Measurements from ENCODE around the gene ZGLP1.
"Not testable (repeated sequence)": the region's sequence is repeated elsewhere in the genome, so short reads cannot be mapped to it uniquely, and the experiment has no call there.

Gene ZGLP1

DNA sequence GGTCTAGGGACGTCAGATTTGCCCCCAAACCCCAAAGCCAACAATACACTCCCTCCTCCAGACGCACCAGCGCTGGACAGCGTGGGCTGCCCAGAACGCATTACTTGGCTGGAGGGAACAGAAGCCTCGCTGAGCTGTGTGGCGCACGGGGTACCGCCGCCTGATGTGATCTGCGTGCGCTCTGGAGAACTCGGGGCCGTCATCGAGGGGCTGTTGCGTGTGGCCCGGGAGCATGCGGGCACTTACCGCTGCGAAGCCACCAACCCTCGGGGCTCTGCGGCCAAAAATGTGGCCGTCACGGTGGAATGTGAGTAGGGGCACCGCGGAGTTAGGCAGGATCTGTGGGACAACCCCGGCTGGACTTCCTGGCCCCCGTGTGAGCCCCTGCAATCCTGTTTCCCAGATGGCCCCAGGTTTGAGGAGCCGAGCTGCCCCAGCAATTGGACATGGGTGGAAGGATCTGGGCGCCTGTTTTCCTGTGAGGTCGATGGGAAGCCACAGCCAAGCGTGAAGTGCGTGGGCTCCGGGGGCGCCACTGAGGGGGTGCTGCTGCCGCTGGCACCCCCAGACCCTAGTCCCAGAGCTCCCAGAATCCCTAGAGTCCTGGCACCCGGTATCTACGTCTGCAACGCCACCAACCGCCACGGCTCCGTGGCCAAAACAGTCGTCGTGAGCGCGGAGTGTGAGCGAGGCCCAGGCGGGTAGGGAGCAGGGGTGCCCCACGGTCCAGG, 15.8 kb downstream of the ZGLP1 start:
- no peak for DNase-seq (ENCODE audit: low spot score)

DNA sequence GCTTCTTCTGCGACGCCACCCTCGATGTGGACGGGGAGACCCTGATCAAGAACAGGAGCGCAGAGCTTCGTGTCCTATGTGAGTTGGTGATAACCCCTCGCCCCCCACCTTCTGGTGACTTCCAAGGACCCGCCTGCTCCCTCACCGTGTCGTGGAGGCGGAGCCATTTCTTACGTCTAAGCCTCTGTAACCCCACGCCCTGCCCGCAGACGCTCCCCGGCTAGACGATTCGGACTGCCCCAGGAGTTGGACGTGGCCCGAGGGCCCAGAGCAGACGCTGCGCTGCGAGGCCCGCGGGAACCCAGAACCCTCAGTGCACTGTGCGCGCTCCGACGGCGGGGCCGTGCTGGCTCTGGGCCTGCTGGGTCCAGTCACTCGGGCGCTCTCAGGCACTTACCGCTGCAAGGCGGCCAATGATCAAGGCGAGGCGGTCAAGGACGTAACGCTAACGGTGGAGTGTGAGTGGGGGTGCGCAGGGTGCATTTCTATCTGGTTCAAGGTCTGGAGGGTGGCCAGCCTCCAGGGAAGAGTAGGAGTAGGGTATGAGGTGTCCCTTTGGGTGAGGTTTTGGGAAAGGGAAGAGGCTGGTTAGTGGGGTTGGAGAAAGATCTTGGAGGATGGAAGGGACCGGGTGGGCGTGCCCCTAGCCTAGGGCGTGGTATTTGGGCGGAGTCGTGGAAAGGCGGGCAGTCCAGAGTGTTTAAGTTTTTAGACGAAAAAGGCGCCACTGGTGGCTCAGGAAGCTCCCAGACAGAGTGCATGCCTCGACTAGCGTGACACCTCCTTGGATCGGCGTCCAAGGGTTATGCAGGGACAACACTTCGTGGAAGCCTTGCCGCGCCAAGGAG, 16.6 kb downstream of the ZGLP1 start:
- no peak for DNase-seq (ENCODE audit: low spot score)

DNA sequence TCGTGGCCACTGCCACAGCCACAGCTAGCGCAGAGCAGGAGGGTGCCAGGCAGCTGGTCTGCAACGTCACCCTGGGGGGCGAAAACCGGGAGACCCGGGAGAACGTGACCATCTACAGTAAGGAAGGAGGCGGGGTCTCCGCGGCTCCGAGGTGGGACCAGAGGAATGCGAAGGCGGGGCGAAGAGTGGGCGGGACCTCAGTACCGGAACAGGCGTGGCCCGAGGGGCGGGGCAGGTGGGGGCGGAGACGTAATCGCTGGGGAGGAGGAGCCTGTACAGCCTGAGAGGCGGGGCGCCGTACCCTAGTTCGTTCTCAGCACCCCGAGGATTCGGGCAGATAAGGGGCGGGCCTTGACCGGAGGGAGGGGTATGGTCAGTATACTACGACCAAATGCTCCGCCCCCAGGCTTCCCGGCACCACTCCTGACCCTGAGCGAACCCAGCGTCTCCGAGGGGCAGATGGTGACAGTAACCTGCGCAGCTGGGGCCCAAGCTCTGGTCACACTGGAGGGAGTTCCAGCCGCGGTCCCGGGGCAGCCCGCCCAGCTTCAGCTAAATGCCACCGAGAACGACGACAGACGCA, 17.3 kb downstream of the ZGLP1 start:
- no peak for DNase-seq (ENCODE audit: low spot score)

DNA sequence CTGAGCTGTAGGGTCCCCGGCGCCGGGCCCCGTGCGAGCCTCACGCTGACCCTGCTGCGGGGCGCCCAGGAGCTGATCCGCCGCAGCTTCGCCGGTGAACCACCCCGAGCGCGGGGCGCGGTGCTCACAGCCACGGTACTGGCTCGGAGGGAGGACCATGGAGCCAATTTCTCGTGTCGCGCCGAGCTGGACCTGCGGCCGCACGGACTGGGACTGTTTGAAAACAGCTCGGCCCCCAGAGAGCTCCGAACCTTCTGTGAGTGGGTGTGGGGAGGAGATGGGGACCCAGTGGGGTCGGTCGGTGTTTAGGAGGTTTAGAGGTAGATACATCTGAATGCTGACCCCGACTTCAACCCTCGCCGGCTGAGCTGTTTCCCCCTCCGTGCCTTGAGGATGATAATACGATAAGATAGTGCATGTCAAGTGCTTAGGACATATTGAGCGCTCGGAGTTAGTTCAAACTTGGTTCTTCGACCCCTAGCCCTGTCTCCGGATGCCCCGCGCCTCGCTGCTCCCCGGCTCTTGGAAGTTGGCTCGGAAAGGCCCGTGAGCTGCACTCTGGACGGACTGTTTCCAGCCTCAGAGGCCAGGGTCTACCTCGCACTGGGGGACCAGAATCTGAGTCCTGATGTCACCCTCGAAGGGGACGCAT, 17.9 kb downstream of the ZGLP1 start:
- DNase-seq (ENCODE audit: low spot score): no peak

DNA sequence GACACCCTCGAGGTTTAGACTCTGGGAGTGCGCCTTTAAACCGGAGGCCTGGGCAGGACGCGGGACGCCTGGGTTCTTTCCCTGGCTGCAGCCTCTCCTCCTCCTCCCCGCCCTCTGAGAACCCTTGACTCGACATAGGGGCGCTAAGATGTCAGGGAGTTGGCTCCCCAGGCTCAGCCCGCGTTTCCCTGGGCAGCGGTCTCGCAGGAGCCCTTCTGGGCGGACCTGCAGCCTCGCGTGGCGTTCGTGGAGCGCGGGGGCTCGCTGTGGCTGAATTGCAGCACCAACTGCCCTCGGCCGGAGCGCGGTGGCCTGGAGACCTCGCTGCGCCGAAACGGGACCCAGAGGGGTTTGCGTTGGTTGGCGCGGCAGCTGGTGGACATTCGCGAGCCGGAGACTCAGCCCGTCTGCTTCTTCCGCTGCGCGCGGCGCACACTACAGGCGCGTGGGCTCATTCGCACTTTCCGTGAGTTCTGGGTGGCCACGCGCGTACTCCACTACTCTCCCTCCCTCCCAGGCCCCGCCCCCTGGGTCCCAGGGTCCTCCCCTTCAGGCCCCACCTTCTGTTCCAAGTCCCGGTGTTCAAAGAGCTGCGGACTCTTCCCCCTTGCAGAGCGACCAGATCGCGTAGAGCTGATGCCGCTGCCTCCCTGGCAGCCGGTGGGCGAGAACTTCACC, 18.6 kb downstream of the ZGLP1 start:
- DNase-seq (ENCODE audit: low spot score): no peak

DNA sequence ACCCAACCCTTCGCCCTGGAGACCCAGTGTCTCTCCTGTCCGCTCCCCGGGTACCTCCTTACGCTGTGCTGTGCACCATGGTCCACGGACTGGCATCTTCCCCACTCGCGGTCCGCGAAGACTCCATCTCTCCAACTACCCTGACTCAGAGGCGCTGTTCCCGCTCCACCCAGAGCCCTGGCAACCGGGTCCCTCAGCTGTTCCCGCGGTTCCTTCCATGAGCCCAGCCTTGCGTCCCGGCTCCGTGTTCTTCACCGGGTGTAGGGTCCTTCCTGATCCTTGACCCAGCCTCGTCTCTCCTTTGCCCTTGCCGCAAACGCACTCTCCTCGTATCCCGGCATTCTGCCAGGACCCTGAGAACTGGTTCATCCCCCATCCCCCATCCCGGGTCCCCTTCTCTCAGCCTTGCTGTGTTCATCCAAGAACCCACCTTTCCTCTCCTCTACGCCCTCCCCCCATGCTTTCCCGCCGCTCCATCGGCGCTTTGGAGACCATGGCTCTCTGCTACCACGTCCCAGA, 19.2 kb downstream of the ZGLP1 start:
- no peak for DNase-seq (ENCODE audit: low spot score)

DNA sequence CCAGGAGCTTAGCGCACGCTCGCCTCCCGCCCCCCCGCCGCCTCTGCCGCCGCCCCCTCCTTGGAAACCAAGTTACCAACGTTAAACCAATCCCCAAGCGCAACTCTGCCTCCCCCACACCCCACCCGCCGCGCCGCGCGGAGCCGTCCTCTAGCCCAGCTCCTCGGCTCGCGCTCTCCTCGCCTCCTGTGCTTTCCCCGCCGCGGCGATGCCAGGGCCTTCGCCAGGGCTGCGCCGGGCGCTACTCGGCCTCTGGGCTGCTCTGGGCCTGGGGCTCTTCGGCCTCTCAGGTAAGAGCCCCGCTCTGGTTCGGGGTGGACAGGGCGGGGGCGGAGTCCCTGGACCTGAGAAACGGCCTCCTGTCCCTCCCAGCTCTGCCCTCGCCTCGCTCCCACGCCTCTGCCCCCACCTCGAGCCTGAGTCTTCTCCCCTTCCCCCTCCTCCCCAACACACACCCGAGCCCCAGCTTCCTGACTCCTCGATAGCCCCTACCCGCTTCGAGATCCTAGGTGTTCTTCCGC, 19.7 kb downstream of the ZGLP1 start, which contains the start of gene ICAM5:
ICAM5 (plus strand) TSS at position 117 of the 521 bp plus-strand sequence; CDS start at position 209, 92 bp downstream.
- no peak for DNase-seq (ENCODE audit: low spot score)

DNA sequence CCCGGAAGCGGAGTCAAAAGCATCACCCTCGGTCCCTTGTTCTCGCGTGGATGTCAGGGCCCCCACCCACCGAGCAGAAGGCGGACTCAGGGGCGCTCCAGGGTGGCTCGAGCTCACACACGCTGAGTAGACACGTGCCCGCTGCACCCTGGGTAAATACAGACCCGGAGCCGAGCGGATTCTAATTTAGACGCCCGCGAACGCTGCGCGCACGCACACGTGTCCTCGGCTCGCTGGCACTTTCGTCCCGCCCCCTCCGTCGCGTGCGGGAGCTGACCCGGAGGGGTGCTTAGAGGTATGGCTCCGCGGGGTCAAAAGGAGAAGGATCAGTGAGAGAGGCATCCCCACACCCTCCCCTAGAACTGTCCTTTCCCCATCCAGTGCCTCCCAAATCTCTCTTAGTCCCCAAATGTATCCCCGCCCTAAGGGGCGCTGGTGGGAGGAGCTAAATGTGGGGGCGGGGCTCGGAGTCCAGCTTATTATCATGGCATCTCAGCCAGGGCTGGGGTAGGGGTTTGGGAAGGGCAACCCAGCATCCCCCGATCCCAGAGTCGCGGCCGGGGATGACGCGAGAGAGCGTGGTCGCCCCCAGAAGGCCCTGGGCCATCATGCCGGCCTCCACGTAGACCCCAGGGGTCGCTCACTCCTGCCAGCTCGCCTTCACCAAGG, 20.3 kb downstream of the ZGLP1 start:
- peak; percentile 71 for DNase-seq (ENCODE audit: low spot score)

DNA sequence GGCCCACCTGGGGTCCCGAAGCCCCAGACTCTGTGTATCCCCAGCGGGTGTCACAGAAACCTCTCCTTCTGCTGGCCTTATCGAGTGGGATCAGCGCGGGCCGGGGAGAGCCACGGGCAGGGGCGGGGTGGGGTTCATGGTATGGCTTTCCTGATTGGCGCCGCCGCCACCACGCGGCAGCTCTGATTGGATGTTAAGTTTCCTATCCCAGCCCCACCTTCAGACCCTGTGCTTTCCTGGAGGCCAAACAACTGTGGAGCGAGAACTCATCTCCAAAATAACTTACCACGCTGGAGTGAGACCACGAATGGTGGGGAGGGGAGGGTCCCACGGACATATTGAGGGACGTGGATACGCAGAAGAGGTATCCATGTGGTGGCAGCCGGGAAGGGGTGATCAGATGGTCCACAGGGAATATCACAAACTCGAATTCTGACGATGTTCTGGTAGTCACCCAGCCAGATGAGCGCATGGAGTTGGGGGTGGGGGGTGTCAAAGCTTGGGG, 20.9 kb downstream of the ZGLP1 start:
- DNase-seq (ENCODE audit: low spot score): peak; percentile 75

DNA sequence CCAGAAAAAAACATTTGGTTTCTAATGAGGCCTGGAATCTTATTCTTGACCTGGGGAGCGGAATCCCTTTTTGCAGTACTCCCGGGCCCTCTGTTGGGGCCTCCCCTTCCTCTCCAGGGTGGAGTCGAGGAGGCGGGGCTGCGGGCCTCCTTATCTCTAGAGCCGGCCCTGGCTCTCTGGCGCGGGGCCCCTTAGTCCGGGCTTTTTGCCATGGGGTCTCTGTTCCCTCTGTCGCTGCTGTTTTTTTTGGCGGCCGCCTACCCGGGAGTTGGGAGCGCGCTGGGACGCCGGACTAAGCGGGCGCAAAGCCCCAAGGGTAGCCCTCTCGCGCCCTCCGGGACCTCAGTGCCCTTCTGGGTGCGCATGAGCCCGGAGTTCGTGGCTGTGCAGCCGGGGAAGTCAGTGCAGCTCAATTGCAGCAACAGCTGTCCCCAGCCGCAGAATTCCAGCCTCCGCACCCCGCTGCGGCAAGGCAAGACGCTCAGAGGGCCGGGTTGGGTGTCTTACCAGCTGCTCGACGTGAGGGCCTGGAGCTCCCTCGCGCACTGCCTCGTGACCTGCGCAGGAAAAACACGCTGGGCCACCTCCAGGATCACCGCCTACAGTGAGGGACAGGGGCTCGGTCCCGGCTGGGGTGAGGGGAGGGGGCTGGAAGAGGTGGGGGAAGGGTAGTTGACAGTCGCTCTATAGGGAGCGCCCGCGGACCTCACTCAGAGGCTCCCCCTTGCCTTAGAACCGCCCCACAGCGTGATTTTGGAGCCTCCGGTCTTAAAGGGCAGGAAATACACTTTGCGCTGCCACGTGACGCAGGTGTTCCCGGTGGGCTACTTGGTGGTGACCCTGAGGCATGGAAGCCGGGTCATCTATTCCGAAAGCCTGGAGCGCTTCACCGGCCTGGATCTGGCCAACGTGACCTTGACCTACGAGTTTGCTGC, 22.5 kb downstream of the ZGLP1 start, which contains the start of gene ICAM4:
ICAM4 (plus strand) TSS at position 153 of the 935 bp plus-strand sequence; CDS start at position 211, 58 bp downstream.
- DNase-seq (ENCODE audit: low spot score): no peak

DNA sequence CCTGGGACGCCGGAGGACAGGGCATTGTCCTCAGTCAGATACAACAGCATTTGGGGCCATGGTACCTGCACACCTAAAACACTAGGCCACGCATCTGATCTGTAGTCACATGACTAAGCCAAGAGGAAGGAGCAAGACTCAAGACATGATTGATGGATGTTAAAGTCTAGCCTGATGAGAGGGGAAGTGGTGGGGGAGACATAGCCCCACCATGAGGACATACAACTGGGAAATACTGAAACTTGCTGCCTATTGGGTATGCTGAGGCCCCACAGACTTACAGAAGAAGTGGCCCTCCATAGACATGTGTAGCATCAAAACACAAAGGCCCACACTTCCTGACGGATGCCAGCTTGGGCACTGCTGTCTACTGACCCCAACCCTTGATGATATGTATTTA, 24.2 kb downstream of the ZGLP1 start:
- no peak for DNase-seq (ENCODE audit: low spot score)

DNA sequence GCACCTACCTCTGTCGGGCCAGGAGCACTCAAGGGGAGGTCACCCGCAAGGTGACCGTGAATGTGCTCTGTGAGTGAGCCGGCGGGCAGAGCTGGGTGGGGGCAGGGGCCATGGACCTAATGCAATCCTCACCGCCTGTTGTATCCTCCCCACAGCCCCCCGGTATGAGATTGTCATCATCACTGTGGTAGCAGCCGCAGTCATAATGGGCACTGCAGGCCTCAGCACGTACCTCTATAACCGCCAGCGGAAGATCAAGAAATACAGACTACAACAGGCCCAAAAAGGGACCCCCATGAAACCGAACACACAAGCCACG, 24.7 kb downstream of the ZGLP1 start:
- no peak for DNase-seq (ENCODE audit: low spot score)

DNA sequence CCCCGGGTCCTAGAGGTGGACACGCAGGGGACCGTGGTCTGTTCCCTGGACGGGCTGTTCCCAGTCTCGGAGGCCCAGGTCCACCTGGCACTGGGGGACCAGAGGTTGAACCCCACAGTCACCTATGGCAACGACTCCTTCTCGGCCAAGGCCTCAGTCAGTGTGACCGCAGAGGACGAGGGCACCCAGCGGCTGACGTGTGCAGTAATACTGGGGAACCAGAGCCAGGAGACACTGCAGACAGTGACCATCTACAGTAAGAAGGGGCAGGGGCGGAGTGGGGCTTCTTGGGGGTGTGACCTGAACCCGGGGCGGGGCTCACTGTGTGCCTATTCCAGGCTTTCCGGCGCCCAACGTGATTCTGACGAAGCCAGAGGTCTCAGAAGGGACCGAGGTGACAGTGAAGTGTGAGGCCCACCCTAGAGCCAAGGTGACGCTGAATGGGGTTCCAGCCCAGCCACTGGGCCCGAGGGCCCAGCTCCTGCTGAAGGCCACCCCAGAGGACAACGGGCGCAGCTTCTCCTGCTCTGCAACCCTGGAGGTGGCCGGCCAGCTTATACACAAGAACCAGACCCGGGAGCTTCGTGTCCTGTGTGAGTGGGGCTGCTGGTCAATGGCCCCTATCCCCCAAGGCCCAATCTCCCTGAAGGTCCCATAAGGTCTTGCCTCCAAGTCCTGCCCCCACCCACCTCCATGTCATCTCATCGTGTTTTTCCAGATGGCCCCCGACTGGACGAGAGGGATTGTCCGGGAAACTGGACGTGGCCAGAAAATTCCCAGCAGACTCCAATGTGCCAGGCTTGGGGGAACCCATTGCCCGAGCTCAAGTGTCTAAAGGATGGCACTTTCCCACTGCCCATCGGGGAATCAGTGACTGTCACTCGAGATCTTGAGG, 25.3 kb downstream of the ZGLP1 start:
- no peak for DNase-seq (ENCODE audit: low spot score)

DNA sequence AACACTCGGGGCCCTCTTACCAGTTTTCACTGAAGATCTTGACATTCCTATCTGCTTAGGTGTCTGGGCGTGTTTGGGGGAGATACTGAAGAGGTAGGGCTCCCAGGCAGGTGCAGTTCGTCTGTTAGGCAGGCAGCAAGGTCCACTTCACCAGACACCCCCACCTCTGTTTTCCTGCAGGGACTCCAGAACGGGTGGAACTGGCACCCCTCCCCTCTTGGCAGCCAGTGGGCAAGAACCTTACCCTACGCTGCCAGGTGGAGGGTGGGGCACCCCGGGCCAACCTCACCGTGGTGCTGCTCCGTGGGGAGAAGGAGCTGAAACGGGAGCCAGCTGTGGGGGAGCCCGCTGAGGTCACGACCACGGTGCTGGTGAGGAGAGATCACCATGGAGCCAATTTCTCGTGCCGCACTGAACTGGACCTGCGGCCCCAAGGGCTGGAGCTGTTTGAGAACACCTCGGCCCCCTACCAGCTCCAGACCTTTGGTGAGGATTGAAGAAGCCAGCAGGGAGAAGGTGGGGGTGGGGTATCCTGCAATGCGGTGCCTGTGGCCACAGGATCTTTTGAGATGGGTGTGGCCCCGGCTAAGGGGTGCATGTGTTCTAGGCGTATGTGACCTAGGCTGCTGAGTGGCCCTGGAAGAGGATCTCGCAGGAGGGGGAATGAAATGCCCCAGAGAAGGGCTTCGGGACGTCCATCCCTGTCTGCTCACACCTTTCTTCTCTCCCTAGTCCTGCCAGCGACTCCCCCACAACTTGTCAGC, 26.1 kb downstream of the ZGLP1 start:
- DNase-seq (ENCODE audit: low spot score): no peak

DNA sequence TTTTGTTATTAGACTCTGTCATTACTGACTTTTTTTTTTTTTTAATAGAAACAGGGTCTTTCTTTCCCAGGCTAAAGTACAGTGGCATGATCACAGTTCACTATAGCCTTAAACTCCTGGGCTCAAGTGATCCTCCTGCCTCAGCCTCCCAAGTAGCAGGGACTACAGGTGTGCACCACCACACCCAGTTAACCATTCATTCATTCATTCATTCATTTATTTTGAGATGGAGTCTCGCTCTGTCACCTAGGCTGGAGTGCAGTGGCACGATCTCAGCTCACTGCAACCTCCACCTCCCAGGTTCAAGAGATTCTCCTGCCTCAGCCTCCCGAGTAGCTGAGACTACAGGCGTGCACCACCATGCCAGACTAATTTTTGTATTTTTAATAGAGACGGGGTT, 27.6 kb downstream of the ZGLP1 start:
- DNase-seq (ENCODE audit: low spot score): not testable (repeated sequence)

DNA sequence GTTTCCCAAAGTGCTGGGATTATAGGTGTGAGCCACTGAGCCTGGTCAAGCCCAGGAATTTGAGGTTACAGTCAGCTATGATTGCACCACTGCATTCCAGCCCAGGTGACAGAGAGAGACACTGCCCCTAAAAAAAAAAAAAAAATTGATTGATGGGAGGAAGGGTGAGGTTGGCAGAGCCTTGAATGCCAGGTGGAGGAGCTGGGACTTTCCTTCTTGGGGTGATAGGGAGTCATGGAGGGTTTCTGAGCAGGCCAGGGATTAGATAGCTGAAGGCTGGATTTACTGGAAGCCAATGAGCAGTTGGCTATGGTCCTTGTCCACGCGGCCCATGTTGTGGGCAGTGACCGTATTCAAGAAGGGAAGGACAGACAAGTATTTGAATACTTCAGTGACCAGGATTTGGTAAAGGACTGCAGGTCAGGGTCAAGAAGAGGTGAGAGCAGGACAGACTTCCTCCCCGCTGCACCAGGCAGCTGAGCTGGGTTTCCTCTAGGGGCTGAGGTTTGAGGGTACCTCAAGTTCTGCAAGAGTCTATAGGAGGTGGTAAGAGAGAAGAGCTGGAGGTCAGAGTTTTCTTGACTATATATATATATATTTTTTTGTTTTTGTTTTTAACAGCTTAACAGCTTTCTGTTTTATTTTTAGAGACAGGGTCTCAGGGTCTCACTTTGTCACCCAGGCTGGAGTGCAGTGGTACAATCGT, 29.7 kb downstream of the ZGLP1 start:
- no peak for DNase-seq (ENCODE audit: low spot score)

DNA sequence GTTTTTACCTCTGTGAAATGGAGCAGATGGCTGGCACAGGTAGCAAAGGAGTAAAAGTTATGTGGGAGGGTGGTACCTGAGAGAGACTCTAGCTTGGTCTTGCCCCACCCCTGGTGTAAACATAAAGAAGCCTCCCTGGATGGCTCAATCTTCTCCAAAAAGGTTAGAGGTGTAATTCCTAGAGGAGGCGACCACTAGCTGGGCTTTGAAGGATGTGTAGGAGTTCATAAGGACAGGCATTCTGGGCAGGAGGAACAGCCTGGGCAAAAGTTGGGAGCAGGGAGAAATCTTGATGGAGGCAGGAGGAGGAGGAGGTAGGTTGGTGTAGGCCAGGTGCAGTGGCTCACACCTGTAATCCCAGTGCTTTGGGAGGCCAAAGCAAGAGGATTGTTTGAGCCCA, 30.7 kb downstream of the ZGLP1 start:
- DNase-seq (ENCODE audit: low spot score): no peak

All from cerebellar cortex (tissue), 1 donor.